HG03460 (cell line): ENCODE results near the gene SEMA3E.
A peak's percentile ranks its signal among the peaks of the same experiment; 100 is the strongest.
"Not testable (repeated sequence)": the region's sequence is repeated elsewhere in the genome, so short reads cannot be mapped to it uniquely, and the experiment has no call there.

Experiments
- ATAC-seq: cut with Tn5 transposase; IDR thresholded peaks from one replicate; pipeline ENCODE4 v1.9.1; 2021; ENCODE audit not compliant: unreplicated experiment

Gene SEMA3E

GRCh38 chr7:83492802-83493201 is 156.1 kb downstream of the SEMA3E start:
- ATAC-seq = no peak

DNA sequence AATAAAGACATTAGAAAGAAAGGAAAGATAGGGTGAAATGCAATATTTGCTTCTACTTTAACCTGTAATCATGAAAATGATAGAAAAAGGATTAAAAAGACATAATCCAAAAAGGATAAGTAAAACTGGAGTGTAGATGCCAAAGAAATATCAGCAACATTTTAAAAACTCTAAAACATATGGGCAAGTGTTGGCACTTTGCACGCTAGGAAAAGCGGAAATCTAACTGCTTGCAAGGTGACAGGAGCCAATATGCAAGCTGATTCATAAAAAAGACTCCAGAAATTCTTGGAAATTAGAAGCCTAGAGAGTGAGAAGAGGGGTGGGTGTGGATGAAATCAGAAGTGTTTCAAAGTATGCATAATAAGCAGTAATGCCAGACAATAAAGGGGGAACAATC is 161.1 kb downstream of the SEMA3E start:
- ATAC-seq = no peak

- ATAC-seq = no peak
Measured at GRCh38 chr7:83486957-83487356, 162.0 kb downstream of the SEMA3E start.

DNA sequence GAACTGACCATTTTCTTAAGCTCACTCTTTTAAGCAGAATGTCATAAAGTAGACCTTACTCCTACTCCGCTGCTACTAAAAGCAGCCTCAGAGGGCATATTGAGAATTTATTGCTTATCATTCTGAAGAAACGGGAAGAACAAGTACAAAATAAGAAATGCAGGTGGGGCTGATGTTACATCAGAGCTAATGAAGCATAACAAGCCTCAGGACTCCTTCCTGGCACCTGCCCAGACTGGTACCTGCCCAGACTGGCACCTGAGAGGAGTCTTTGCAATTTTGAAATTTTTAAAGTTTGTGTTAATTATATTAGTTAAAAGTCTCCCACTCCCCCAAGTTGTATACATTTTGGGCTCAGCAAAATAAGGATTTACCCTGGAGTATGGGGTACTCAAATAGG is 162.4 kb downstream of the SEMA3E start:
- ATAC-seq = no peak

GRCh38 chr7:83484826-83485225 is 164.1 kb downstream of the SEMA3E start:
- ATAC-seq = no peak

DNA sequence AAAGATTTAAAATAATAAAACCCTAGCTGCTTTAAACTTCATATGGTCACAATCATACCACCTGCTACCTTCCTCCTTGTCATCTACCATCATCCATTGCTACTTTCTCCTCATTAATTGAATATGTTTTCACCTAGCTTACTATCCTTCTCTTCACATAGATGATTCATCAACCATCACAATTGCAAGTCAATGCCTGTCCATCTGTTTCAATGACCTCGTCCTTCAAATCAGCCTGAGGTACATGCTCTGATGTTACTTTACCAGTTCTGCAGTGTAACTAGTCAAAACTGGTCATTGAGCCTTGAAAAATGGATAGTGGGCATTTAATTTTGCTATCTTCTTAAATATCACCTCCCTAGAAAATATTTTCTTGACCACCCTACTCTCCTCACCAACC is 164.7 kb downstream of the SEMA3E start:
- no peak for ATAC-seq

DNA sequence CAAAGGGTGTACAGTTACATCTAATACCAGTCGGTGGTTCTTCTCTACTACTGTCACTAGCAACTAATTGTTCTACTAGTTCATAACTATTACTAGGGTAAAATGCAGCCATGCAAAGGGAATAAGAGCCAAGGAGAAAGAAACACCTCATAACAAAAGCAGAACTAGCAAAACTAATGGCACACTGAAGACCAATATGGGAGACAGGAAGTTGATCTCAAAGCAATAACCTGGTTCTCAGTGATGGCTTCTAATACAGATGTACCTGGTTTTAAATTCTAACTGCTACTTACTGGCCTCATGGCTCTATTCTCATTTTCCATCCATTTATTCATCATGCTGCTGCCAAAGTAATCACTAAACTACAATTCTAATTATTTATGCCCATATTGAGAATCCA is 170.3 kb downstream of the SEMA3E start:
- ATAC-seq = no peak

DNA sequence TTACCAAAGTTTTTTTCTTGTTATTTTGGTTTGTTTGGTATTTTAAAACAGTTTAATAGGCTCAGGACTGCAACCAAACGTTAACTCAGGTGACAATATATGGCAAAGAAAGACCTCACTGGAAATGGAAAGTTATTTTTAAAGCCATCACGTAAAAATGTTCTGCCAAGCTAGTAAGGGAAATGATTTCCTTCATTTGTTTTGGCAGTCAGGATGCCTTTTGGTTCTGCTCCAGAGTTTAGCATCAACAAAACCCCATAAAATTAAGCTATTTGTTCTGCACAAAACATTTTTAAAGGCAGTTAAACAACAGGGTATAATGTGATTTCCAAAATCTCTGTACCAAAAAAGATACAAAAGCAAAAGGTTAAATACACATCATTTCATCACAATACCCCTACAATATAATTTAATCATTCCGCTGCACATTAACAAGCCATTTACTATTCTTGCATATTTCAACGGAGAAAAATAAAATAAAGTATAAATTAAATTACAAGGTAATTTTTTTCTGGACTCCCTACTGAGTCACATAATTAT is 172.4 kb downstream of the SEMA3E start:
- no peak for ATAC-seq

GRCh38 chr7:83475420-83475819 is 173.5 kb downstream of the SEMA3E start:
- no peak for ATAC-seq

DNA sequence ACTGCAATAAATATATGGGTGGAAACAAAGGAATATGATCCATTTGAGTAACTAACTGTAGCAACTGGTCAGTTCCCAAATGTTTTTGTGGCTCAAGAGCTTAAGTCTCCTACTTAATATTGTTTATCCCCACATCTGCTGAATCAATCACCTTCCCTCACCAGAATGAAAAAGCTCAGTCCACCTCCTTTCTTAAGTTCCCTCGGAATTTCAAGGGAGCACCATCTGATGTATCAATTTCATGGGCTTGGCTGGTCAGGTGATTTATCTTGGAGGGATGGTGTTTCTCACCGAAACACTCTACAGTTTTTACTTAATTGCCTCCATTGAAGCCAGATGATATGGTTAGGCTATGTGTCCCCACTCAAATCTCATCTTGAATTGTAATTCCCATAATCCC is 176.6 kb downstream of the SEMA3E start:
- ATAC-seq = no peak

- ATAC-seq = no peak
Measured at GRCh38 chr7:83469491-83469890, 179.4 kb downstream of the SEMA3E start.

DNA sequence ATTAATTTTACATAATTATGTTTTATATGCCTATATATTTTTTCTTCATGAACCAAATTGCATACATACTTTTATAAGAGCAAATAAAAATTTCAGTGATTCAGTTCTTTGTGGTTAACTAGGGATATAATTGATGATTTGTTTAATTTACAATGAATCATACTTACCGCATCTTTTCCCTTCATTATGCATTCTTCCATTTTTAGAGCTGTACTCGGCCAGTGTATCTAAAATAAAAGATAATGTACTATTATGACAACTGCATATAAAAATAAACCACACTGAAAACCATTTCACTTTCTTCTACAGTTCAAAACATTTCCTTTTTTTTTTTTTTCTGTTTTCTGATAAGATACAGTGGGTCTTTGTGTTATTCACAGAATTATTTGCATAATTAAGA is 179.9 kb downstream of the SEMA3E start:
- ATAC-seq = no peak

DNA sequence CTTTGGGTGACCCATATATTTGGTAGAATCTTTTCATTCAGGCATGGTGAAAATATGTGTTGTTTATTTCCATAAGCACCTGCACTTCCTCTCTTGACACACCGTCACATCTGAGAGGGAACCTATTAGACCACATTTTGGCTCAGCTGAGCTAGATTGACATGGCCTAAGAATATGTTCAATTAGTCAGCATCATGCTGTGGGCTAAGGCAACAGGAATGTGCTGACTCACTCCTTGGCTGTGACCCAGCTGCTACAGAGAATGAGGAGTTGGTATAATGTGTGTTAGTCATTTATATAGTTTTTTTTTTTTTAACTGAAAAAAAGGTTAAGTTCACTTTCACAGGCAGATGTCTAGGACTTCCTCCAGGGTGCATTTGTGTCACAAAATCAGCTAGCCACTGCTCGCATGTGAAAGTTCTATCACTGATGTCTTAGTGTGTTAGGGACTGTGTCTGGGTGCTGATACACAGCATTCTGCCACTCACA is 180.6 kb downstream of the SEMA3E start:
- ATAC-seq = peak; percentile 87

DNA sequence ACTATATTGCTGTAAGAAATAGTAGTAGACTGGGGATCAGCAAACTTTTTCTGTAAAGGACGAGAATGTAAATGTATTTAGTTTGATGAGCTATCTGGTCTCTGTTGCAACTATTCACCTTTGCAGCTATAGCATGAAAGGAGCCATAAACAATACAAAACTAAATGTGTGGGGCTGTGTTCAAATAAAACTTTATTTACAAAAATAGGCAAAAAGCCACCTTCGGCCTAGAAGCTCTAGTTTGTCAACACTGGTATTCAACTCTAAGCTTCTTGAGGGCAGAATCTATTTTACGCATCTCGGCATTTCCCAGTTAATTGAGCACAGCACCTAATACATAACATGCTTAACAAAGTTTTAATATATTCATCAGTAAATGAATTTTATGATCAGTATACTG is 181.4 kb downstream of the SEMA3E start:
- ATAC-seq = no peak

- no peak for ATAC-seq
Measured at GRCh38 chr7:83466956-83467355, 182.0 kb downstream of the SEMA3E start.

DNA sequence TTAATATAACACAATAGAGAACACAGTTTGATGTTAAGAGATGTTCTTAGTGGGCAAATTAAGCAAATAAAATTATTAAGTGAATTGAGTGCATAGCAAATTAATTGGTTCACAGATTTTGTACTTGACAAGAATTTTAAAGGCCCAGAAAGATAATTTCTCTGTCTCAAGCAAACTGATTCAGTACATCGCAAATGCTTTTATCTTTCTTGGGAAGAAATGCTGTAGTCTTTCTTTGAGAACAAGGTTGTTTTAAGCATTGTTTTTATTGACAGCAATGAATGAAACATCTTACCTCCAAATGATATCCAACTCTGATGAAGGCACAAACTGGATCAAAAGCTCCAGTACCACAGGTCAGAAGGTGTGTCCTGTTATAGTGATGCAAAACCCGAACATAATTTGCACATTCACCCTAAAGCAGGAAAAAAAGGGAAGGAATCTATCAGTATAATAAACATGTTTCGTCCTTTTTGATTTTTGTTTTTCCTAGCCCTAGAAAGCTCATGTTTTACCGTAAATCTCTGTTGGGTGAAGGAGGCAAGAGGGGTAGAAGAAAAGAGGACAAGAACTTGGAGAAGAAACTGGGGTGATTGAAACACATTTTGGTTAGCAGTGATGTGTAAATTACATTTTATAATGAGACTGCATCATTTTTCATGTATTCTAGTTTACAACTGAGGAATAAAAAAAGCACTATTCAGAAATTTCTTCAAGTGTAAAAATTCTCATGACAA is 182.6 kb downstream of the SEMA3E start:
- no peak for ATAC-seq

DNA sequence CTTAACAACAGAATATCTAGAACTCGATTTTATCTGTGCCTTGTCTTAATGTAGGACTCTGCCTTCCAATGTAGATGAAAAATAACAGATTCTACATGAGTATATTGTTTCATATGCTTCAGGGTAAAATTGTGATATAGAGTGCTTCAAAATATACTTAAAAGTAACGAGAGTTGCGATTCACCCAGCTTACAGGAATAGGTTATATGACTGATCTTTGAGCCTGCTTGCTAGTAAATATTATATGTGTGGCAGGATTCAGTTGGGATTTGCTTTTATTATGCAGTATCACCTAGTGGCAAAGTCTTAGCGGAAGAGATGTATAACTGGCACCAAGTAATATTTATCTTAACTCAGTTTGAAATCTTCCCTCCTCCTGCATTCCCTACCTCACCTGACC is 183.3 kb downstream of the SEMA3E start:
- ATAC-seq = no peak

- not testable (repeated sequence) for ATAC-seq
Measured at GRCh38 chr7:83461820-83462219, 187.1 kb downstream of the SEMA3E start.

DNA sequence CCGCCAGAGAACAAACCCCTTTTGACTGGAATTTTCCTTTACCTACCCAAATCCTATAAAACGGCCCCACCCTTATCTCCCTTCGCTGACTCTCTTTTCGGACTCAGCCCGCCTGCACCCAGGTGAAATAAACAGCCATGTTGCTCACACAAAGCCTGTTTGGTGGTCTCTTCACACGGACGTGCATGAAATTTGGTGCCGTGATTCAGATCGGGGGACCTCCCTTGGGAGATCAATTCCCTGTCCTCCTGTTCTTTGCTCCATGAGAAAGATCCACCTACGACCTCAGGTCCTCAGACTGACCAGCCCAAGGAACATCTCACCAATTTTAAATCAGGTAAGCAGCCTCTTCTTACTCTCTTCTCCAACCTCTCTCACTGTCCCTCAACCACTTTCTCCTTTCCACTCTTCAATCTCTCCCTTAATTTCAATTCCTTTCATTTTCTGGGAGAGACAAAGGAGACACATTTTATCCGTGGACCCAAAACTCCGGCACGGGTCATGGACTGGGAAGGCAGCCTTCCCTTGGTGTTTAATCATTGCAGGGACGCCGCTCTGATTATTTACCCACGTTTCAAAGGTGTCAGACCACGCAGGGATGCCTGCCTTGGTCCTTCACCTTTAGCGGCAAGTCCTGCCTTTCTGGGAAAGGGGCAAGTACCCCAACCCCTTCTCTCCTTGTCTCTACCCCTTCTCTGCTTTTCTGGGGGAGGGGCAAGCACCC is 188.8 kb downstream of the SEMA3E start:
- not testable (repeated sequence) for ATAC-seq

- not testable (repeated sequence) for ATAC-seq
Measured at GRCh38 chr7:83459101-83459929, 189.6 kb downstream of the SEMA3E start.
